Uterus (tissue), 2 donors: ENCODE data around the gene ANKFY1.

Experiments
- CTCF ChIP-seq, 4 experiments: fragments of 200-600 bp in 2 of 4; fragments of 450-650 bp in 2 of 4; sonication (generic) in 2 of 4; IDR thresholded peaks; one replicate each; pipeline ENCODE4 v1.5.1; 2016 to 2019; ENCODE audit warnings: antibody characterized with exemption in 4 of 4, mild to moderate bottlenecking in 2 of 4, moderate library complexity in 1 of 4
- POLR2A ChIP-seq, 2 donors: fragments of 450-650 bp; IDR thresholded peaks; one replicate each; pipeline ENCODE4 v1.6.1; 2016; ENCODE audit warnings: antibody characterized with exemption in 2 of 2, mild to moderate bottlenecking in 1 of 2, moderate library complexity in 1 of 2

GRCh38 chr17:4198995-4199394 is 64.8 kb downstream of the ANKFY1 start:
- TF ChIP-seq CTCF (IDR thresholded peaks at IDR 0.05) (no peak), POLR2A (IDR thresholded peaks at IDR 0.05) (no peak)
